Stimulated activated memory B cell treated with anti-CD40 and anti-IgM and Interleukin-4, amounts not matched to agents 10 μg/mL and 1 μg/mL and 100 μg/mL, for 72 hours (primary cell): ENCODE results near the gene GULP1.

Experiments
- ATAC-seq: fragments of 150-1000 bp; cut with Tn5 transposase; 2 replicates; pipeline ENCODE4 v1.10.0; 2021
- H3K27ac Mint-ChIP-seq: one replicate; pipeline ENCODE4 v1.8.0; 2022; ENCODE audit warnings: mild to moderate bottlenecking, mixed read lengths
- H3K27me3 Mint-ChIP-seq: one replicate; pipeline ENCODE4 v1.8.0; 2022; ENCODE audit warnings: mixed read lengths
- H3K36me3 Mint-ChIP-seq: one replicate; pipeline ENCODE4 v1.8.0; 2022; ENCODE audit warnings: mixed read lengths
- H3K4me1 Mint-ChIP-seq: one replicate; pipeline ENCODE4 v1.8.0; 2022; ENCODE audit warnings: mixed read lengths
- H3K4me3 Mint-ChIP-seq: one replicate; pipeline ENCODE4 v1.8.0; 2022; ENCODE audit warnings: mild to moderate bottlenecking, moderate library complexity, mixed read lengths
- H3K9me3 Mint-ChIP-seq: one replicate; pipeline ENCODE4 v1.8.0; 2022; ENCODE audit warnings: mixed read lengths

The GULP1 gene

GRCh38 chr2:188327518-188328213, 36.0 kb downstream of the GULP1 start:
- Mint-ChIP-seq H3K4me1 (no peaks in the 10 kb centered on the region), H3K9me3 (no peaks in the 10 kb centered on the region)

GRCh38 chr2:188328419-188328818, 36.7 kb downstream of the GULP1 start:
- no peaks in the 10 kb centered on the region for H3K36me3 Mint-ChIP-seq
- no peak overlapping the region for H3K27ac Mint-ChIP-seq
- H3K4me3 Mint-ChIP-seq, result no peak overlapping the region
- H3K4me1 Mint-ChIP-seq, result no peaks in the 10 kb centered on the region
- no peaks in the 10 kb centered on the region for H3K9me3 Mint-ChIP-seq
- no peaks in the 10 kb centered on the region for H3K27me3 Mint-ChIP-seq
- ATAC-seq, result no peak

More at GRCh38 chr2:188327518-188328213, 36.0 kb downstream of the GULP1 start:
- H3K4me3 Mint-ChIP-seq, result no peak overlapping the region
- ATAC-seq, result no peak
- H3K27me3 Mint-ChIP-seq, result no peaks in the 10 kb centered on the region
- H3K27ac Mint-ChIP-seq, result no peak overlapping the region
- H3K36me3 Mint-ChIP-seq, result no peaks in the 10 kb centered on the region

- Mint-ChIP-seq H3K4me1 (no peaks in the 10 kb centered on the region), H3K36me3 (no peaks in the 10 kb centered on the region), H3K9me3 (no peaks in the 10 kb centered on the region), H3K27ac (no peak overlapping the region), H3K27me3 (no peaks in the 10 kb centered on the region), H3K4me3 (no peak overlapping the region)
- ATAC-seq, result no peak
Observed at GRCh38 chr2:188330316-188331053, 38.8 kb downstream of the GULP1 start.

- Mint-ChIP-seq H3K36me3 (no peaks in the 10 kb centered on the region), H3K9me3 (no peaks in the 10 kb centered on the region), H3K4me1 (no peaks in the 10 kb centered on the region), H3K27me3 (no peaks in the 10 kb centered on the region), H3K4me3 (no peak overlapping the region), H3K27ac (no peak overlapping the region)
- no peak for ATAC-seq
Observed at GRCh38 chr2:188332619-188333018, 40.9 kb downstream of the GULP1 start.

GRCh38 chr2:188333751-188334524, 42.3 kb downstream of the GULP1 start:
- ATAC-seq, result no peak
- Mint-ChIP-seq H3K36me3 (no peaks in the 10 kb centered on the region), H3K4me3 (no peak overlapping the region), H3K27me3 (no peaks in the 10 kb centered on the region), H3K9me3 (no peaks in the 10 kb centered on the region), H3K4me1 (no peaks in the 10 kb centered on the region), H3K27ac (no peak overlapping the region)

GRCh38 chr2:188338463-188338862, 46.8 kb downstream of the GULP1 start:
- H3K36me3 Mint-ChIP-seq, result no peaks in the 10 kb centered on the region
- ATAC-seq, result no peak
- no peaks in the 10 kb centered on the region for H3K27me3 Mint-ChIP-seq
- no peaks in the 10 kb centered on the region for H3K4me1 Mint-ChIP-seq
- H3K27ac Mint-ChIP-seq, result no peak overlapping the region
- no peak overlapping the region for H3K4me3 Mint-ChIP-seq
- H3K9me3 Mint-ChIP-seq, result no peaks in the 10 kb centered on the region

GRCh38 chr2:188340257-188340656, 48.6 kb downstream of the GULP1 start:
- Mint-ChIP-seq H3K4me1 (no peaks in the 10 kb centered on the region), H3K27me3 (no peaks in the 10 kb centered on the region), H3K4me3 (no peak overlapping the region), H3K27ac (no peak overlapping the region), H3K36me3 (no peaks in the 10 kb centered on the region), H3K9me3 (no peaks in the 10 kb centered on the region)
- no peak for ATAC-seq

GRCh38 chr2:188345020-188345419, 53.3 kb downstream of the GULP1 start:
- no peaks in the 10 kb centered on the region for H3K9me3 Mint-ChIP-seq
- no peak overlapping the region for H3K27ac Mint-ChIP-seq
- H3K4me1 Mint-ChIP-seq, result no peaks in the 10 kb centered on the region
- no peak overlapping the region for H3K4me3 Mint-ChIP-seq
- no peaks in the 10 kb centered on the region for H3K36me3 Mint-ChIP-seq
- ATAC-seq, result no peak
- no peaks in the 10 kb centered on the region for H3K27me3 Mint-ChIP-seq

GRCh38 chr2:188345426-188345825, 53.8 kb downstream of the GULP1 start:
- H3K4me3 Mint-ChIP-seq, result no peak overlapping the region
- H3K27me3 Mint-ChIP-seq, result no peaks in the 10 kb centered on the region
- no peaks in the 10 kb centered on the region for H3K9me3 Mint-ChIP-seq
- H3K27ac Mint-ChIP-seq, result no peak overlapping the region
- no peaks in the 10 kb centered on the region for H3K4me1 Mint-ChIP-seq
- H3K36me3 Mint-ChIP-seq, result no peaks in the 10 kb centered on the region
- ATAC-seq, result no peak

- H3K9me3 Mint-ChIP-seq, result no peaks in the 10 kb centered on the region
- no peaks in the 10 kb centered on the region for H3K36me3 Mint-ChIP-seq
- no peaks in the 10 kb centered on the region for H3K27me3 Mint-ChIP-seq
- no peak for ATAC-seq
- no peak overlapping the region for H3K4me3 Mint-ChIP-seq
- H3K4me1 Mint-ChIP-seq, result no peaks in the 10 kb centered on the region
- no peak overlapping the region for H3K27ac Mint-ChIP-seq
Observed at GRCh38 chr2:188345831-188346458, 54.3 kb downstream of the GULP1 start.

- Mint-ChIP-seq H3K27ac (no peak overlapping the region), H3K27me3 (no peaks in the 10 kb centered on the region), H3K36me3 (no peaks in the 10 kb centered on the region), H3K9me3 (no peaks in the 10 kb centered on the region), H3K4me3 (no peak overlapping the region), H3K4me1 (no peaks in the 10 kb centered on the region)
- ATAC-seq, result no peak
Observed at GRCh38 chr2:188349019-188349418, 57.3 kb downstream of the GULP1 start.

GRCh38 chr2:188353282-188353681, 61.6 kb downstream of the GULP1 start:
- Mint-ChIP-seq H3K4me3 (no peak overlapping the region), H3K4me1 (no peaks in the 10 kb centered on the region), H3K9me3 (peaks cover 3% of the 10 kb centered on the region), H3K36me3 (no peaks in the 10 kb centered on the region), H3K27ac (no peak overlapping the region), H3K27me3 (no peaks in the 10 kb centered on the region)
- ATAC-seq, result no peak

GRCh38 chr2:188360485-188361263, 69.0 kb downstream of the GULP1 start:
- Mint-ChIP-seq H3K36me3 (no peaks in the 10 kb centered on the region), H3K27me3 (no peaks in the 10 kb centered on the region), H3K4me3 (no peak overlapping the region), H3K4me1 (no peaks in the 10 kb centered on the region), H3K27ac (no peak overlapping the region), H3K9me3 (no peaks in the 10 kb centered on the region)
- no peak for ATAC-seq

- no peak overlapping the region for H3K27ac Mint-ChIP-seq
- ATAC-seq, result no peak
- H3K36me3 Mint-ChIP-seq, result no peaks in the 10 kb centered on the region
- no peaks in the 10 kb centered on the region for H3K27me3 Mint-ChIP-seq
- H3K4me3 Mint-ChIP-seq, result no peak overlapping the region
- H3K9me3 Mint-ChIP-seq, result peaks cover 3% of the 10 kb centered on the region
- no peaks in the 10 kb centered on the region for H3K4me1 Mint-ChIP-seq
Observed at GRCh38 chr2:188364033-188364630, 72.5 kb downstream of the GULP1 start.
